NT2/D1 (cell line): ENCODE measurements around the gene LIX1.

Experiments
- SUZ12 ChIP-seq: IDR thresholded peaks from 2 replicates; pipeline ENCODE4 v1.6.1; 2011; ENCODE audit not compliant: insufficient read length, insufficient read depth; ENCODE audit errors: extremely low read depth
- YY1 ChIP-seq: IDR thresholded peaks from 2 replicates; pipeline ENCODE4 v1.6.1; 2011; ENCODE audit not compliant: insufficient read length, insufficient read depth
- ZNF274 ChIP-seq: IDR thresholded peaks from 2 replicates; pipeline ENCODE4 v1.6.1; 2011; ENCODE audit warnings: mild to moderate bottlenecking, low read depth, low read length

DNA sequence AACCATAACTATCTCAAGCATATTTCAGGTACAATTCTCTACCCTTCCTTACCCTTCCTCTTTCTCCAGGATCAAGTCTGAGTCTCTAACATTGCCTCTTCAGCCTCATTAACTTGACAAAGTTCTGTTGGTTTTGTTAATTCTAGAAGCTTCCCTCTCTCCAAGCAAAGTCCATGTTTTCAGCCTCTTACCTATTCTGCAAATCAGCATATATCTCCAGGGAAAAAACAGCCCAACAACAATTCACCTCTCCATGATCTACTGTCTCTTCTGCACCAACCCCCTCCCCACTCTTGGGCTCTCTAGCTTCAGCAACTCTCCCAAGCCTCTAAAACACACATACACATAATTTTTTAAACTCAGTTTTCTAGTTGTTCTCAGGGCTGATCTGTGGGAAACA lies 72.2 kb downstream of the LIX1 start:
- TF ChIP-seq SUZ12 (no peak), ZNF274 (no peak), YY1 (no peak)
